ENCODE data around the gene SYNGR1.
A peak's percentile ranks its signal among the peaks of the same experiment; 100 is the strongest.

DNA sequence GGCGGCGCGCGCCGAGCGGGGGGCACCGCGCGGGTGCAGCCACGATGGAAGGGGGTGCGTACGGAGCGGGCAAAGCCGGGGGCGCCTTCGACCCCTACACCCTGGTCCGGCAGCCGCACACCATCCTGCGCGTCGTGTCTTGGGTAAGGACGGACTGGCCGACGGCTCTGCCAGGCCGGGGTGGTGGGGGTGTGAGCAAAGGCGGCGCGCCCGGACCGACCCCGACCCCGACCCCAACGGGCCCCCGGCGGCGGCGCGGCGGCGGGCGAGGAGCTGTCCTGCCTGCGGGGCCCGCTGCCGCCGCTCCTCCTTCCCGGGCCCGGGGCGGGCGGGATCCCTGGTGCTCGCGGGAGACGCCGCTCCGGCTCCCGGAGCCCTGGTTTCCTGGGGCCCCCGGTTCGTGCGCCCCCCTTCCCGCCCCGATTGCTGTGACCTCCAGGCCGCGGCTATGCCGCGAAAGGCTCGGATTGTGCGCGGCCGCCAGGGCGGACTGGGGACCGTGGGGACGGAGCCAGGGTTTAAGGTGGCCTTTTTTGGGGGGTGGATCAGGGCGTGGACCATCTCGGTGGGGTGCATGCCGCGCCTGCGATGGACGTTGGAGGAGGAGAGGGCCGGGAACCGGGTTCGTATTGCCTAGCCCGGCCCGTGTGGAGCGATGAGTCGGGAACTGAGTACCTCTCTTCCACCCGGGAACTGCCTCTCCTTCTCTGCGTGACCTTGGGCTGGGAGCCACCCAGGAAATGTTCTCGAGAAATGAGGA is at the start of gene SYNGR1:
- TF ChIP-seq CTCF (IDR thresholded peaks at IDR 0.05): no peak
- peak in 1 of 2 donors; percentile 14 for TF ChIP-seq POLR2A (IDR thresholded peaks at IDR 0.05)
- peak in 1 of 2 donors; percentile 14 for TF ChIP-seq POLR2AphosphoS5 (IDR thresholded peaks at IDR 0.05; ENCODE audit: insufficient read depth in 1 of 2, low read depth in 1 of 2)
